DMS79 treated with DMSO at 0.1 percent for 48 hours (cell line): Measurements from ENCODE around the gene STRAP.
"Not testable (repeated sequence)": the region's sequence is repeated elsewhere in the genome, so short reads cannot be mapped to it uniquely, and the experiment has no call there.

ENCODE experiments used
- DNase-seq: peaks from one replicate; lab custom pipeline; 2025; lab: John Stamatoyannopoulos, UW

STRAP gene

GRCh38 chr12:15924956-15925355 lies 42.8 kb downstream of the STRAP start:
- DNase-seq: no peak

- no peak for DNase-seq
These were observed 46.2 kb downstream of the STRAP start for GRCh38 chr12:15928346-15928745.

DNA sequence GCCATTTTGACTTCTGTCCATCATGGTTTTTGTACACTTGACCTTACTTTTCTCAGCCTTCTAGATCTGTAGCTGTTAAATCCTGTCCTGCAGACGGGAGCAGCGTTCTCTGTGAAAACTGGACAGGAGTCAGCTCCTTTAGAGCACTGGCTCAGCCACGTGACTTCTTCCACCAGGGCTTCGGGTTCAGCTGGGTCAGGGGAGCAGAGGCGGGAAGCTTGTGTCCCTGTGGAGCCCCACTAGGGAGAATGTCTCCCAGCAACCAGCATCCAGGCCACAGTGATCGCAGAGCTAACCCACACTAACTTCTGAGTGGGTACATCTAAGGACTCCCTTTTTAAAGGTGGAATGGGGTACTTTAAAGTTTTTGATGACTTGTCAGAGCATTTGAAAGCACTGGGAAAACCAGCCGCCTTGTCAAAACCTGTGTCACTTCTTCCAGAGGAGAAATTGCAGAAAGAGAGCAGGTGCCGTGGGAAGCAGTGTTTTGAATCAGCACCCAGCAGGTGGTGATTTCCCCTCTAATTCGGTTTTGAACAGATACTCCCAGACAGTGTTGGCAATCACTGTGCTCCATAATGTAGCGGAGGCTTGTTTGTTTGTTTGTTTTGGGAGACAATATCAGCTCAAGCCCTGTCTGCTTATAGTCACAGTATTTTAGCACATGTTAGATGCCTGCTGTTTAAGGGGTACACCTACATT lies 46.8 kb downstream of the STRAP start:
- no peak for DNase-seq

DNA sequence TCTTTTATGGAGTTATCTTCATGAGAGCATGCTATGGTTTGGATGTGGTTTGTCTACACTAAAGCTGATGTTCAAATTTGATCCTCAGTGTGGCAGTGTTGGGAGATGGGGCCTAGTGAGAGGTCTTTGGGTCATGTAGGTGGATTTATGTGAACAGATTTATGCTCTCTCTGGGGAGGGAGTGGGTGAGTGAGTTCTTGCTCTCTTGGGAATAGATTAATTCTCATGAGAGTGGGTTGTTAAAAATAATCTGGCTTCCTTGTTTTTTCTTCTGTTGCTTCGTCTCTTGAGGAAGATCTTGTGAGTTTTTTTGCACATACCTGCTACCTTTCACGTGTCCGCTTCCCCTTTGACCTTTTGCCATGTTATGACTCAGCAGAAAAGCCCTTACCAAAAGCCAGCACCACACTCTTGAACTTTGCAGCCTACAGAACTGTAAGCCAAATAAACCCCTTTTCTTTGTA lies 49.4 kb downstream of the STRAP start:
- DNase-seq: no peak

- DNase-seq: no peak
These were observed 50.1 kb downstream of the STRAP start for GRCh38 chr12:15932327-15932726.

DNA sequence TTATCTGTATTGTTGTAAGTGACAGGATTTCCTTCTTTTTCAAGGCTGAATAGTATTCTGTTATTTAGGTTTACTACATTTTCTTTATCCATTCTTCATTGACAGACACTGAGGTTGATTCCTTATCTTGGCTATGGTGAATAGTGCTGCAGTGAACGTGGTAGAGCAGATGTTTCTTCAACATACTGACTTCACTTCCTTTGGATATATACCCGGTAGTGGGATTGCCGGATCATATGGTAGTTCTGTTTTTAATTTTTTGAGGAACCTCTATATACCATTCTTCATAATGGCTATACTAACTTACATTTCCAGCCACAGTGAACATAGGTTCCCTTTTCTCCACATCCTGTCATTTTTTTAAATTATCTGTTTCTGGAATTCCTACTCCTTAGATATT lies 50.8 kb downstream of the STRAP start:
- DNase-seq: no peak

- no peak for DNase-seq
These were observed 51.6 kb downstream of the STRAP start for GRCh38 chr12:15933751-15934150.

GRCh38 chr12:15936751-15937150 lies 54.6 kb downstream of the STRAP start:
- no peak for DNase-seq

DNA sequence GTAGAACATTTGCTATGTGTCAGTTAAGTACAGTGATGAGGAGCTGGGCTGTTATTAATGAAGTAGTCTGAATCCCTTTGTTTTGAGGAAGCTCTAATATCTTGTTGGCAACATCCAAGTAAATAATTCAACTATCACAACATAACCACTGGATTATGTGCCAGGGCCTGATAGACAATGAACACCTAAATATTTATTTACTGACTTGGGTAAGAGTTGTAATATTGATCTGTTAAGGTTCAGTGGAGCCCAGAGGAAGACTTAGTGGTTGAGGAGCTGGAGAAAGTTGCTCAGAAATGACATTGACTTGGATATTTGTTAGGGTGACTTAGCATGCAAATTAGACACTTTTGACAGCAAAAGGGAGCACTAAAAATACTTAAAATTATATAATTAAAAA lies 55.7 kb downstream of the STRAP start:
- no peak for DNase-seq

DNA sequence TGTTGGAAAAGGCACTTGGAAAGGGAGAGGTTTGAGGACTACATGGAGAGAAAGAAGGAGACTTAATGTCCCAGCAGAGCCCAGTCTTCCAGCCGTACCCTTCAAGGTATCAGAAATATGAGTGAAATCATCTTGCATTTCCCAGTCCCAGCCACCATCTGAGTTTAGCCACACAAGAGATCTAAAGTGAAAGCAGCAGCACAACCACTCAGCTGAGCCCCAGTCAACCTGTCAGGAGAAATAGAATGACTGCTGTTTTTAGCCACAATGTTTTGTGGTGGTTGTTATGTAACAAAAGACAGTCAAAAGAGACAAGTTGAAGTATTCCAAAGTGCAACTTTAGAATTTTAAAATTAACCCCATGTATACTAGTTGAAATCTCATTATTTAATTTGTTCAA lies 56.9 kb downstream of the STRAP start:
- DNase-seq: no peak

- DNase-seq: no peak
These were observed 60.3 kb downstream of the STRAP start for GRCh38 chr12:15942475-15942874.

GRCh38 chr12:15943519-15943918 lies 61.3 kb downstream of the STRAP start:
- DNase-seq: not testable (repeated sequence)

DNA sequence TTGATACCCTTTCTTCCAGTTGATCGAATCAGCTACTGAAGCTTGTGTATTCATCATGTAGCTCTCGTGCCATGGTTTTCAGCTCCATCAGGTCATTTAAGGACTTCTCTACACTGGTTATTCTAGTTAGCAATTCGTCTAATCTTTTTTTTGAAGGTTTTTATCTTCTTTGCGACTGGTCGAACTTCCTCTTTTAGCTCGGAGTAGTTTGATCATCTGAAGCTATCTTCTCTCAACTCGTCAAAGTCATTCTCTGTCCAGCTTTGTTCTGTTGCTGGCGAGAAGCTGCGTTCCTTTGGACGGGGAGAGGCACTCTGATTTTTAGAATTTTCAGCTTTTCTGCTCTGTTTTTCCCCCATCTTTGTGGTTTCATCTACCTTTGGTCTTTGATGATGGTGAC lies 66.3 kb downstream of the STRAP start:
- DNase-seq: not testable (repeated sequence)
